ACC112 (cell line): ENCODE data around the gene THAP9.
"Not testable (repeated sequence)": the region's sequence is repeated elsewhere in the genome, so short reads cannot be mapped to it uniquely, and the experiment has no call there.

Experiments
- H2AFZ ChIP-seq: fragments of 200-600 bp; sonication (generic); one replicate; pipeline ENCODE4 v1.6.0; 2017; ENCODE audit warnings: antibody characterized with exemption, low read length; ENCODE audit not compliant: unreplicated experiment
- H3K27ac ChIP-seq: fragments of 200-600 bp; sonication (generic); 2 replicates; pipeline ENCODE4 v1.5.1; 2014; ENCODE audit warnings: low read depth, mild to moderate bottlenecking, antibody characterized with exemption, low read length, moderate library complexity
- H3K27me3 ChIP-seq: fragments of 200-600 bp; sonication (generic); 2 replicates; pipeline ENCODE4 v1.6.1; 2014; ENCODE audit warnings: mild to moderate bottlenecking, antibody characterized with exemption, low read length, moderate library complexity, mixed read lengths; ENCODE audit not compliant: insufficient read depth
- H3K36me3 ChIP-seq: fragments of 200-600 bp; sonication (generic); 2 replicates; pipeline ENCODE4 v1.6.1; 2016; ENCODE audit warnings: mild to moderate bottlenecking, antibody characterized with exemption, low read length, moderate library complexity, mixed read lengths; ENCODE audit not compliant: insufficient read depth
- H3K4me1 ChIP-seq: fragments of 200-600 bp; sonication (generic); one replicate; pipeline ENCODE4 v1.6.1; 2016; ENCODE audit warnings: low read length, mixed read lengths; ENCODE audit not compliant: insufficient read depth, unreplicated experiment, control insufficient read depth
- H3K4me3 ChIP-seq: fragments of 200-600 bp; sonication (generic); 2 replicates; pipeline ENCODE4 v1.5.1; 2014; ENCODE audit warnings: mild to moderate bottlenecking, low read depth, low read length
- H3K79me2 ChIP-seq: fragments of 200-600 bp; sonication (generic); one replicate; pipeline ENCODE4 v1.6.0; 2016; ENCODE audit warnings: low read length; ENCODE audit not compliant: control insufficient read depth, unreplicated experiment, insufficient read depth

THAP9 gene, protein sequence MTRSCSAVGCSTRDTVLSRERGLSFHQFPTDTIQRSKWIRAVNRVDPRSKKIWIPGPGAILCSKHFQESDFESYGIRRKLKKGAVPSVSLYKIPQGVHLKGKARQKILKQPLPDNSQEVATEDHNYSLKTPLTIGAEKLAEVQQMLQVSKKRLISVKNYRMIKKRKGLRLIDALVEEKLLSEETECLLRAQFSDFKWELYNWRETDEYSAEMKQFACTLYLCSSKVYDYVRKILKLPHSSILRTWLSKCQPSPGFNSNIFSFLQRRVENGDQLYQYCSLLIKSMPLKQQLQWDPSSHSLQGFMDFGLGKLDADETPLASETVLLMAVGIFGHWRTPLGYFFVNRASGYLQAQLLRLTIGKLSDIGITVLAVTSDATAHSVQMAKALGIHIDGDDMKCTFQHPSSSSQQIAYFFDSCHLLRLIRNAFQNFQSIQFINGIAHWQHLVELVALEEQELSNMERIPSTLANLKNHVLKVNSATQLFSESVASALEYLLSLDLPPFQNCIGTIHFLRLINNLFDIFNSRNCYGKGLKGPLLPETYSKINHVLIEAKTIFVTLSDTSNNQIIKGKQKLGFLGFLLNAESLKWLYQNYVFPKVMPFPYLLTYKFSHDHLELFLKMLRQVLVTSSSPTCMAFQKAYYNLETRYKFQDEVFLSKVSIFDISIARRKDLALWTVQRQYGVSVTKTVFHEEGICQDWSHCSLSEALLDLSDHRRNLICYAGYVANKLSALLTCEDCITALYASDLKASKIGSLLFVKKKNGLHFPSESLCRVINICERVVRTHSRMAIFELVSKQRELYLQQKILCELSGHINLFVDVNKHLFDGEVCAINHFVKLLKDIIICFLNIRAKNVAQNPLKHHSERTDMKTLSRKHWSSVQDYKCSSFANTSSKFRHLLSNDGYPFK

GRCh38 chr4:82900411-82901182, at the start of gene THAP9:
Gene THAP9 (plus strand): TSS chr4:82900735. CDS start chr4:82900803, 68 bp downstream.
- no peaks in the 10 kb centered on the region for H3K27me3 ChIP-seq
- peak within 1 kb of the TSS; percentile 89 for H3K4me3 ChIP-seq
- H2AFZ ChIP-seq = peak within 1 kb of the TSS; percentile 0
- peaks cover 58% of the 10 kb centered on the region for H3K79me2 ChIP-seq
- peaks cover 21% of the 10 kb centered on the region for H3K36me3 ChIP-seq
- H3K27ac ChIP-seq = peak within 1 kb of the TSS; percentile 99
- H3K4me1 ChIP-seq = peaks cover 18% of the 10 kb centered on the region

DNA sequence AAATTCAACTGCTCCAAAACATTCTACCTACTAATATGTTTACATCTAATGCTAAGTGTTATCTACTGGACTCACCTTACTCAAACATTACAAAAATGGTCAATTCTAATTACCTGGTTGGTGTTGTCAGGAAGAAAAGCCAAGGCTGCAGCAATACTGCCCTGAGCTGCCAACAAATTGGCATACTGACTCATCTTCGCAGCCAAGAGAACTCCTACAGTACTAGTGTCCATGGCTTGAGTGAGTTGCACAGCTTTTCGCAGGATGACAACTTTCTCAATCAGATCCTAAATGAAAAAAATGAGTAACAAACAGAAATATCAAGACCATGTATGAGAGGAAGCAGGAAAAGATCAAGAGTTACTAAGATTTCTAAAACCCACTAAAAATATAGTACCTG, 49.2 kb upstream of the THAP9 start:
- H3K4me1 ChIP-seq = no peaks in the 10 kb centered on the region
- H3K79me2 ChIP-seq = peaks cover 20% of the 10 kb centered on the region
- H2AFZ ChIP-seq = no peak overlapping the region
- peaks cover 63% of the 10 kb centered on the region for H3K36me3 ChIP-seq
- no peak overlapping the region for H3K4me3 ChIP-seq
- H3K27me3 ChIP-seq = no peaks in the 10 kb centered on the region
- H3K27ac ChIP-seq = no peak overlapping the region

DNA sequence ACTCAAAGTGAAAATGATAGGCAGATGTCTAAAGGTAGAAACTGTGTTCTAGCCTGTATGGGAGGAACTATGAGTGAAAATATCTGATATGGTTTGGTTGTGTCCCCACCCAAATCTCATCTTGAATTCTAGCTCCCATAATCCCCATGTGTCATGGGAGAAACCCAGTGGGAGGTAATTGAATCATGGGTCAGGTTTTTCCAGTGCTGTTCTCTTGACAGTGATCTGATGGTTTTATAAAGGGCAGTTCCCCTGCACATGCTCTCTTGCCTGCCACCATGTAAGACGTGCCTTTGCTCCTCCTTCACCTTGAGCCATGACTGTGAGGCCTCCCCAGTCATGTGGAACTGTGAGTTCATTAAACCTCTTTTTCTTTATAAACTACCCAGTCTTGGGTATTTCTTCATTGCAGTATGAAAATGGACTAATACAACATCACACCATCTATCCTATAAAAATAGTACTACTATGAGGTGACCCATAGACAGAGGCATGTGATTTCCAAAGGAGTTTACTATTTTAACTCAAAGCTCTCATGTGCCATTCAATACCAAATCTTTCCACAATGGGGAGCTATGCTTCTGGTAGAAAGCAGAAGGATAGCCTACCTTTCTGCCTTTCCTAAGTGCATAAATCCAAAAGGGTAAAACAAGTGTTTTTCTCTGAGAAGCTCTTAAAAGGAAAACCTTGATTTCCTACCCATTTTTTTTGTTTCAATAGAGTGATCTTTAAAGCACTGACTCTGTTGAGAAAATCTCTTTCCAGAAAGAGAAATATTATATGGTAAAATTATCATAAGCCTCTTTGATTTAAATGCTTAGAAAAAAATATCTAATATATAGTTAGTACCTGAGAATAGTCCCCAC, 48.4 kb upstream of the THAP9 start:
- Histone ChIP-seq H3K36me3 (peaks cover 65% of the 10 kb centered on the region), H3K4me1 (no peaks in the 10 kb centered on the region), H3K27me3 (no peaks in the 10 kb centered on the region), H2AFZ (no peak overlapping the region), H3K79me2 (peaks cover 20% of the 10 kb centered on the region), H3K4me3 (no peak overlapping the region), H3K27ac (no peak overlapping the region)

GRCh38 chr4:82852751-82853285, 47.7 kb upstream of the THAP9 start:
- no peak overlapping the region for H2AFZ ChIP-seq
- no peak overlapping the region for H3K27ac ChIP-seq
- H3K79me2 ChIP-seq = peaks cover 20% of the 10 kb centered on the region
- H3K36me3 ChIP-seq = peaks cover 65% of the 10 kb centered on the region
- no peak overlapping the region for H3K4me3 ChIP-seq
- no peaks in the 10 kb centered on the region for H3K27me3 ChIP-seq
- H3K4me1 ChIP-seq = no peaks in the 10 kb centered on the region

- peaks cover 52% of the 10 kb centered on the region for H3K36me3 ChIP-seq
- H3K4me1 ChIP-seq = peaks cover 12% of the 10 kb centered on the region
- H2AFZ ChIP-seq, H3K4me3 ChIP-seq, H3K27ac ChIP-seq, H3K27me3 ChIP-seq: not testable (repeated sequence)
- H3K79me2 ChIP-seq = peaks cover 35% of the 10 kb centered on the region
Measured at GRCh38 chr4:82860487-82860886, 40.0 kb upstream of the THAP9 start.

DNA sequence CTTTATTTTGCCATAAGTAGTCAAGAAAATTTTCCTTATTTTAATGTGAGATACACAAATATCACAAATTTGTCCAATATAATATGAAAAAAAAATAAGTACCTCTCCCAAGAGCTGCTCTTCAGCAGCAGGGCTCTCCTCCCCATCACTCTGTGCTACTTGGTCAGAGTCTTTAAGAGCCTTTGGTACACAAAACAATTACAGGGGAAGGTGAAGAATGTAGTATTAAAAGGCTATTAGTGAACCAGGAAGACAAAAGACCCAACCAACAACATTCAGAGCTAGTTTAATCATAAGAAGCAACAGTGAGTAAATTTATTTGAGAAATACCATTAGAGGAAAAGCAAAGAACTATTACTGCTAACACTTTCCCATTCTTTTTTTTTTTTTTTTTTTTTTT, 39.0 kb upstream of the THAP9 start:
- H3K36me3 ChIP-seq = peaks cover 56% of the 10 kb centered on the region
- no peak overlapping the region for H3K4me3 ChIP-seq
- no peaks in the 10 kb centered on the region for H3K27me3 ChIP-seq
- H3K79me2 ChIP-seq = peaks cover 35% of the 10 kb centered on the region
- H2AFZ ChIP-seq = no peak overlapping the region
- peak overlapping the region; percentile 9; the same call in 1 of the 2 replicates for H3K27ac ChIP-seq
- H3K4me1 ChIP-seq = peaks cover 16% of the 10 kb centered on the region

- peaks cover 24% of the 10 kb centered on the region for H3K4me1 ChIP-seq
- no peak overlapping the region for H2AFZ ChIP-seq
- H3K79me2 ChIP-seq = peaks cover 35% of the 10 kb centered on the region
- H3K27ac ChIP-seq = peak overlapping the region; percentile 97
- H3K4me3 ChIP-seq = no peak overlapping the region; the same call in 1 of the 2 replicates
- peaks cover 45% of the 10 kb centered on the region for H3K36me3 ChIP-seq
- no peaks in the 10 kb centered on the region for H3K27me3 ChIP-seq
Measured at GRCh38 chr4:82864336-82864979, 36.1 kb upstream of the THAP9 start.

DNA sequence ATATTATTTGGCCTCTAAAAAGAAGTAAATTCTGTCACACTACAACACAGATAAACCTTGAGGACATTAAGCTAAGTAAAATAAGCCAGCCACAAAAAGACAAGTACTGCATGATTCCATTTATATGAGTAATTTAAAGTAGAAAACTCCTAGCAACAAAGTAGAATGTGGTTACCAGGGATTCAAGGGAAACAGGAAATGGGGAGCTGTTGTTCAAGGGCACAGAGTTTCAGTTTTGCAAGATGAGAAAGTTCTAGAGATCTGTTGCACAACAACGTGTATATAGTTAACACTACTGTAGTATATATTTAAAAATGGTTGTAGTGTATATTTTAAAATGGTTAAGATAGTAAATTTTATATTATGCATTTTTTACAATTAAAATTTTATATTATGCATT, 34.9 kb upstream of the THAP9 start:
- H3K27me3 ChIP-seq = no peaks in the 10 kb centered on the region
- no peak overlapping the region for H2AFZ ChIP-seq
- no peak overlapping the region for H3K4me3 ChIP-seq
- H3K27ac ChIP-seq = peak overlapping the region; percentile 97
- H3K4me1 ChIP-seq = peaks cover 24% of the 10 kb centered on the region
- H3K36me3 ChIP-seq = peaks cover 55% of the 10 kb centered on the region
- H3K79me2 ChIP-seq = peaks cover 39% of the 10 kb centered on the region

DNA sequence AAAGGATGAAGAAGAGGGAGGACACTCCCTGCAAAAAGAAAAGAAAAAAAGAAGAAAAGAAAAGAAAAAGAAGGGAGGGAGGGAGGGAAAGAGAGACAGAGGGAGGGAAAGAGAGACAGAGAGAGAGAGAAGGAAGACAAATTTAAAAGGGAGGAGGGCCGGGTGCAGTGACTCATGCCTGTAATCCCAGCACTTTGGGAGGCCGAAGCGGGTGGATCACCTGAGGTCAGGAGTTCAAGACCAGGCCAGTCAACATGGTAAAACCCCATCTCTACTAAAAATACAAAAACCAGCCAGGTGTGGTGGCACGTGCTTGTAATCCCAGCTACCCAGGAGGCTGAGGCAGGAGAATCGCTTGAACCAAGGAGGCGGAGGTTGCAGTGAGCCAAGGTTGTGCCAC, 34.5 kb upstream of the THAP9 start:
- peaks cover 24% of the 10 kb centered on the region for H3K4me1 ChIP-seq
- peak overlapping the region; percentile 97 for H3K27ac ChIP-seq
- not testable (repeated sequence) for H3K27me3 ChIP-seq, H3K4me3 ChIP-seq, H2AFZ ChIP-seq
- peaks cover 58% of the 10 kb centered on the region for H3K36me3 ChIP-seq
- H3K79me2 ChIP-seq = peaks cover 37% of the 10 kb centered on the region
